GM18907 (cell line): ENCODE measurements around the gene KRT33A.
A peak's percentile ranks its signal among the peaks of the same experiment; 100 is the strongest.

Experiments used
- ATAC-seq: cut with Tn5 transposase; IDR thresholded peaks from one replicate; pipeline ENCODE4 v1.9.1; 2021; ENCODE audit warnings: mild to moderate bottlenecking, moderate library complexity; ENCODE audit not compliant: unreplicated experiment

Gene KRT33A

DNA sequence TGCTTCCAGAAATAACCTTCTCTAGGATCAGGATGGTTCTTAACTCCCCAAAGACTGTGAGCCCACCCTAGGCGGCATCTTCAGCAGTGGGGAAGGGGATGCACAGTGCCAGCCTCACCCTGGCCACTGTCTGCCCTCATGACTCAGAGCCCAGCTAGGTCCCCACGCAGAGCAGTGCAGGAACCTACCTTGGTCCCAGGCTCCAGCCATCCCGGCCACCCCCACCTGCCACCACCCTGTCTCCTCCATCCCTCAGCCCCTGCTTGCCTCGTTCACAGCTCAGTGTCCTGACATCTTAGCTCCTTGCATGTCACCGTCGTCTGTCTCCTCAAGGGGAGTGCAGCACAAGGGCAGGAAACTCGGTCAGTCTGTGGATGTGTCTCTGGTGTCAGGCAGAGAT lies 19.0 kb downstream of the KRT33A start:
- no peak for ATAC-seq

DNA sequence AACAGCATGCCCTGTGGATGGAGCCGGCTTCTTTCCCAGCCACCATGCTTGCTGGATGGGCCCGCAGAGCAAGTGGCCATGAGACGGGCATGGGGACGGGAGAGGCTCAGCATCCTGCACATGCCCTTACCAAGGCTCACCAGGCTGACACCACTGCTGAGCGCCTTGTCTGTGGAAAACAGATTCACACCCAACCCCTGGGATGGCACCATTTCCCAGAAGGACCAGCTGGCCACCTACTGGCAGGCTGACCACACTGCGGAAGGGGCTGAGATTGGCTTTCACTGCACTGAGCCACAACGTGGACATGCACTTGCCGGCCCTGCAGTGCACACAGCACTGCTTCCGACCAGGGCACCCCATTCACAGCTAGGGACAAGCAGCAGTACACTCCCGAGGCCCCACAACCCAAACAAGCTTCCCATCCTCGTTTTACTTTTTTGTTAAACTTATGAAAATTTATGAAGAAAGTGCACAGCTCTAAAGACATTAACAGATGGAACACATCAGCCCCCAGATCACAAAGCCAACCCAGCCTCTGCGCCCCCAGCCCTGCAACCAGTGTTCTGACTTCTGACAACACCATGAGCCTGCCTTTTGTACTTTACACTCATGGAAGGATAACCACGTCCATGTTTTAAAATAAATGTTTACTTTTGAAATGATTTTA lies 21.2 kb downstream of the KRT33A start:
- ATAC-seq: no peak

DNA sequence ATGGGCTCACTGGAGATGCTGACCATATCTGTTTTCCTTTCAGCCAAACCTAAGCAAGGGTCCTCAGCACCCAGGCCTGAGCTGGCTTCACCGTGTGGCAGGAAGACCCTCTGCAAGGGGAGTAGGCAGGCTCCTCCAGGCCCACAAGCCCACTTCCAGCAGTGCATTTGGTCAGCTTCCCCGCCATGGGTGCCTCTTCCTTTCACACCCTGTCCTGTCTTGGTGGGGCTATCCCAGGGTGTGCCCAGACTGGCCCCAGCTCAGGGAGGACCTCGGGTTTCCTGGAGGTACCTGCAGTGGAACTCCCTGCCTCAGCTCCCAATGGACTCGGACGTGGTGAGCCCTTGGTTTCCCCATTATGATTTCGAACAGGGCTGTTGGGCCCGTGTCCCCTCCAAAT lies 22.4 kb downstream of the KRT33A start:
- ATAC-seq: no peak

DNA sequence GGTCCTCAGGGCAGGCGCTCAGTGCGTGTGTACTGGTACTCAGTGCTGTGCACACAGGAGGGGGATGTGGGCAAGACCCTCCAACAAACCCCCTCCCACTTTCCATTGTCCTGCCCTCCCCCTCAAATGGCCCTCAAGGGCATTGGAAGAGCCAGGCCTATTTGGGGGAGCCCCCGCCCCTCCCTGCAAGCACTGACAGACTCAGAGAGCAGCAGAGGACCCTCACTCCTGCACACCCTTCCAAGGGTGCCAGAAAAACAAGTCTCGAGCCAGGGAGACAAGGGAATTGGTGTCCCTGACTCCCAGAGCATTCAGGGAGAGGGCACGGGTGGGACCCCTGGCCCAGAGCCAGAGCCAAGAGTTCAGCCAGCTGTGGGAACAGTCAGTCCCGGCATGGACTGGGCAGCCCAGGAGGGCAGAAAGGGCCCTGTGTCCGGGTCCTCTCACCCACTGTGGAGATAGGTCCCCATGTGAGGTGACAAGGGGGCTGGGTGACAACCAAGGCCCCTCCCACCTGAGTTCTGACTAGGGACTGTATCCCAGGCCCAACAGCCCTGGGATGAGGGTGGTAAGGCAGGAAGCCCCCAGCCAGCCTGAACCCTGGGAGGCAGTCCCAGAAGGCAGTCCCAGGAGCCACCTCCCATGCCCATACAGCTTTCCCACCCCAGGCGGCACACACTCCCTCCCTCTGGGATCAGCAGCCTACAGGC lies 23.1 kb downstream of the KRT33A start:
- ATAC-seq: no peak

DNA sequence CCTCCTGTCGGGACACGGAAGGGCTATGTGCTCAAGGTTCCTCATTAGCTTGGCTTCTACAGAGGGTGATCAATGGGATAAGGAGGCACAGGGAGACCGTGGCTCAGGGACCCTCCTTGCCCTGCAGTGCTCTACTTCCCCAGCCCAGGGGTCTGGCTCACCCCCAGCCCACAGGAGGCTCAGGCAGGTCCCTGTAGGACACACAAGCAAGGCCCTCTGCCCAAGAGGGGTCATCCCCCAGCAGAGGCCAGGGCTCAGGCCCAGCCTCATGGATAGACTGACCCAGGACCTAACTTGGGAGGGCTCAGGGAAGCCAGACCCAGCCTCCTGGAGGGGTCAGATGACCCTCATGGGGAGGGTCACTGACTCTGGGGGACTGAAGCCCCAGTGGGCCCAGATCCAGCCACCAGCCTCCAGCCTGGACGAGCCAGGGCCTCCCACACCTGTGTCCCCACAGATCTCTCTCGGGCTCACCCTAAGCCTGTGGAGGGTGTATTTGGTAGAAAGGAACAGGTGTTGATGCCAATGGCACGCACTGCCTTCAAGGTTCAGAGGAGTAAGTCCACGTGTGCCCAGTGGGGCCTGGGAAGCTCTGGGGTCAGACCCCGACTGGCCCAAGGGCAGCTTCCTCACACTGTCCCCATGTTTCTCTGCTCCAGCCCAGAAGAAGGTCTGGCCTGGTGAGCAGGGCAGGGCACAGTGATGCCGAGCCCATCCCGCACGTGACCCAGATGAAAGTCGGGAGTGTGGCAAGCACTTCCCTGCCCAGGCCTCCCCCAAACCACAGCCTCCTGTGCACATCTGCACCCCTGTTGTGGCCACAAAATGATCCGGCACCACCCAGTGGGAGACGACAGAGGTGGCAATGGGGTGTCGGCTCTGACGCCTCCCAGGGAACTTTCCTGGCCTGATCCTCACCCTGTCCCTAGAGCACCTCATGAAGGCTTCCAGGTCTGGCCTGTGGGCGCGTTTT lies 24.2 kb downstream of the KRT33A start:
- ATAC-seq: no peak

DNA sequence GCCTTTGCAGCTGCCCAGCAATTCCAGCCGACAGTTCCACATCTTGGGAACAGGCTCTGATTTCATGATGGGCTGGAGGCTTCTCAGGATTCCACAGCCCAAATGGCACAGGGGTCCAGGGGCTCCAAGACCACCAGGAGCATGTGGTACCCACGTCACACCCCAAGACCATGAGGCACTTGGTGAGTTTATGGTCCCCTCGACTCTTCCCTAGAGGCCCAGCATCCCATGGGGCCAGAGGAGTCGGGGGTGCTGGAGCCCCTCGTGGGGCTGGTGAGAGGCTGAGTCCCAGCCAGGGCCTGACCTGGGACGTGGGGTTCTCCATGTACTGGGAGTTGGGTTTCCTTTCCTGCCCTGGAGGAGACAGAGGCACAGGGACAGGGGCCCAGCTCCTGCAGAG lies 25.0 kb downstream of the KRT33A start:
- ATAC-seq: no peak

DNA sequence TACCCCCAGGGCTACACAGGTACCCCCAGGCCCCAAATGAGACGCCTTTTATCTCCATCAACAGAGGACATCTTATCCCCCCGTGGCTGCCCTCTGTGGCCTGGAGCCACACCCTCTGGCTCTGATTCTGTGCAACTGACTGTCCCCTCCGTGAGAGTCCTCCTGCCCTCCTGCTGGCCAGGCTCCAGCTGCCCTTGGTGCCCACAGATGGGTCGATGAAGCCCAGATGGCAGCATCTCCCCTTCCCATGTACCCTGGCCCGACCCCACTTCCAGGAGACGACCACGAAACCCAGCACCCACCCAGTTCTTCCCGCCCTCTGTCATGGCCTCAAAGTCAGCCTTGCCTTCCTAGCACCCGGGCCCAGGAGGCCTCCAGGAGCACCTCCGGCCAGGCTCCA lies 25.5 kb downstream of the KRT33A start:
- ATAC-seq: no peak

DNA sequence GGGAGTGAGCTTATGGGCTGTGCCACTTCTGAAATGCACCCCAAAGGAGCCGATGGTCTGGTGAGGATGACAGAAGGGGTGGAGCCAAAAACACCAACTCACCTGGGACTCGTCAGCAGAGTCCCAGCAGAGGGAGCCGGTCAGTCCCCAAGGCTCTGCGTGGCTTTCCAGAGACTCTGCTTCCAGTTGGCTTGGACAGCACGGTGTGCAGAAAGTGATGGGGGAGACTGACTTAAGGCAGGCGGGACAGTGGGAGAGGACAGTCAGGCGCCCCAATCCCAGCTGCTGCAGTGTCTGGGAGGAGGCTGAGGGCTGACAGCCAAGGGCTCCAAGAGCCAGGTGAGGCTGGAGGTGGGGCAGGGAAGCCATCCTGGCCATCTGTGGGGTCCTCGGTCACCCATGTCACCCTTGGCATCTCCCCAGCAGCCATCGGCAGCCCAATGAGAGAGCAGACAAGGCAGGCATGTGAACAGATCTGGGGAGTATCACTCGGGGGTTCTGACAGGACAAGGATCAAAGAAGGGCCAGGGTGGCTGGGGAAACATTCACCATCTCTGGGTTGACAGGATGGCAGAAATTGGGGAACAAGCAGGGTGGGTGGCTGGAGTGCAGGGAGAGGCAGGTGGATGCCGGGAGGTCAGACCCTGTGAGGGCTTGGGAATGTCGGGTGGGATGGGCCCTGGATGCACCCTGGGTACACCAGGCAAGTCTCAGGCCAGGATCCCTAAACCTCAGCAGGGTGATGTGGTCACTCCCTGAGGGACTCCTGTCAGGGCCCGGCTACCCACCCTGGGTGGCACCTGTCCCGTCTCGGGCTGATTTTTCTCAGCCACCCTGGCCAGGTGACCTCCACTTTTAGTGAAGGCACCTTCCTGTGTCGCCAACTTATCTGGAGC lies 26.2 kb downstream of the KRT33A start:
- no peak for ATAC-seq

DNA sequence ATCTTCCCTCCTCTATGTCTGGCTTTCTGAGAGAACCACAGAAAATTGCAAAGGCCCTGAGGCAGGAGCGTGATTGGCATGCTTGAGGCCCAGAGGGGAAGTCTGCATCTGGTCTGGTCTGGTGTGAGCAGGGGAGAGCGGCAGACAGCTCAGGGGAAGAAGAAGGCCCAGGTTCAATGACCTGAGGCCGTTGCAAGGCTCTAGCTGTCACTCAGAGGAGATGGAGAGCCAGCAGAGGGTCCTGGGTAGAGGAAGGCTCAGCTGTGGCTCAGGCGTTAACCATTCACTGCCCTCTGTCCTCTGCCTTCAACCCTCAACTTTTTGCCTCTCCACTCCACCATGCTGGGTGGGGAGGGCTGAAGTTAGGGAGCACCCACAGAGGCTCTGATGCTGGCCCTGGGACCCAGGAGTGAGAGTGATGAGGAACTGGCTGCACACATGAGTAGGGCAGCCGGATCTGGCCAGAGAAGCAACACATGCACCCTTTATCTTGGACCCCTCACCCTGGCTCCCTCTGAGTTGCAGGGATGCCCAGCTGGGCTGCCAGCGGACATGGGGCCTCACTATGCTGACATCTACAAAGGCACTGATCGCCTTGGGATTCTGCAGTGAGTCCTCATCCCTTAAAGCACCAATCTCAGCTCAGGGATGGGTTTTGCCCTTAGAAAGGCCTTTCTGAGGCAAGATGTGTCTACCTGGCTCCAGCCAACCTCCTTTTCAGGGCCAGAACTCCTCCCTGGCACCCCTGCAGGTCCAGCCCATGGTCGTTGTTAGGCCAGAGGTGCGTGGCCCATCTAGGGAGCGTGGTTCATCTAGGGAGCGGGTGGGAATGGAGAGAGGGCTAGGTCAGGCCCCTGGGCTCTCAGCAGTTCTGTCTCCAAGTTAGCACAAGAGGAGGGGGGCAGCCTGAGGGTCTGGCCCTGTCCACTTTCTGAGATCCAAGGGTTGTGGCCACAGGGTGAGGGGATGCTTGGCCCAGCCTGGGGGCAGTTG lies 27.4 kb downstream of the KRT33A start:
- no peak for ATAC-seq

DNA sequence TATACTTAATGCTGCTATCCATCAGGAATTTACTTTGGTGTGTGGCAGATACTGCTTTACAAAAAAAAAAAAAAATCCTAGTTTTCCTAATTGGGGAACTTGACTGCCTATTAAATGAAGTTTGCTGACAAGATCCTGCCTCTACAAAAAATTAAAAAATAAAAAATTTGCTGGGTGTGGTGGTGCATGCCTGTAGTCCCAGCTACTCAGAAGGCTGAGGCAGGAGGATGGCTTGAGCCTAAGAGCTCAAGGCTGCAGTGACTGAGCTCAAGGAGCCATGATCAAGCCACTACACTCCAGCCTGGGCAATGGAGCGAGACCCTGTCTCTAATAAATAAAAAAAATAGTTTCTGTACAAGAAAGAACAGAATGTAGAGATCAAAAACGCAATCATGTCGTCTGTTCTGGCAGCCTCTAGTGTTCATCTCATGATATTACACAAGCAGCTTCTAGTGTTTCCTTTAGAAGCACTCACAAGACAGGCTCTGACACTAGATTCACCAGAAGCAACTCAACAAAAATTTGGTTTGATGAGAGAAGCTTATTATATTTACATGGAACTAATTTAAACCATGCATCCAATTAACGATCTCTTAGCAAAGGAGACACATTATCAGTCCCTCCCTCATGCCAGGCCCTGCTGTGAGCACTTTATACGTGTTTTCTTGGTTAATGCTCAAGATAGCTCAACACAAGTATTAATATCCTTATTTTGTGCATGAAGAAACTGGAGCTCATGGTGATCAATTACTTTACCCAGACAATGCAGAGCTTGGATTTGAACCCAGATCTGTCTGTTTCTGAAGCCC lies 28.3 kb downstream of the KRT33A start:
- ATAC-seq: no peak

DNA sequence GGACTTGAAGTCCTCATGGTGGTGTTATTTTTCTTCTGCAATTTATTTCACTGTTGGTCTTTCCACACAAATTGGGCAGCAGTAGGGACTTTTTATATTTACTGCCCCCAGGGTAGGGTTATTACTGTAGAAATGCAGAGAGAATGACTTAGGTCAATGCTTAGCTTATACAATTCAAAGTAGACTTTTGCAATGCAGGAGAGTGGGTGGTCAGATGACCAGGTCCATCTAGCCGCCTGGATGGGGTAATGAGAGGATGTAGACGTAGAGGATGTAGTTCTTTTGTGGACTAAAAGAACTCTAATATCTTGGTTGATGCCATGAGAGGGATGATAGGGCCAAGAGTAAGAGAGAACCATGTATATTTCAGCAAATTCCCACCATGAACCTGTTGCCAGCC lies 32.4 kb downstream of the KRT33A start:
- ATAC-seq: no peak

DNA sequence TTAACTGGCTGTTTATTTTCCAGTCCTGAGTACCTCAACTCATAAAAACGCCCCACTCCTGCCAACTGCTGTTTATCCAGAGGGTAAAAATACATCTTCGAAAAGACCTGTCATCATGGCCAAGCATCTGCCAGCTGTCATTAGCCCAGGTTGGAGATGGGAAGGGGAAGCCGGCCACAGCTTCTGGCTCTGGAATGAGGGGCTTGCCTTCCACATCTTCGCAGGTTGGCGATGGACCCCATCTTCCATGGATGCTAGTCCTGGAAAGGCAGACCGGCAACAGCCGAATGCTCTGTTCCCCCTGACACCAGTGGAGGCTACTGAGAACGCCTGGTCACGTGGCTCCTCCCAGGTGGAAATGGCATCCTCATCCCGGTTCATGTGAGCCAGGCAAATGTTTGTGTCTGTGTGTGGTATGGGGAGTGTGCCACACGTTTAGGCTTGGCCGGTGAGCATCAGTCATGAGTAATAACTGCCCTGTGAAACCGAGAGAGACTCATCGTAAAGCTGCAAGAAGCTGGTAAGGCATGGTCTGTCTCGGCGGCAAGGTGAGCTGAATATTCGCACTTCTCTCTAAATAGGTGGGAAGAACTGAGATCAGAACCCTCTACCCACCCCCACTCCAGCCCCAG lies 34.7 kb downstream of the KRT33A start:
- no peak for ATAC-seq

DNA sequence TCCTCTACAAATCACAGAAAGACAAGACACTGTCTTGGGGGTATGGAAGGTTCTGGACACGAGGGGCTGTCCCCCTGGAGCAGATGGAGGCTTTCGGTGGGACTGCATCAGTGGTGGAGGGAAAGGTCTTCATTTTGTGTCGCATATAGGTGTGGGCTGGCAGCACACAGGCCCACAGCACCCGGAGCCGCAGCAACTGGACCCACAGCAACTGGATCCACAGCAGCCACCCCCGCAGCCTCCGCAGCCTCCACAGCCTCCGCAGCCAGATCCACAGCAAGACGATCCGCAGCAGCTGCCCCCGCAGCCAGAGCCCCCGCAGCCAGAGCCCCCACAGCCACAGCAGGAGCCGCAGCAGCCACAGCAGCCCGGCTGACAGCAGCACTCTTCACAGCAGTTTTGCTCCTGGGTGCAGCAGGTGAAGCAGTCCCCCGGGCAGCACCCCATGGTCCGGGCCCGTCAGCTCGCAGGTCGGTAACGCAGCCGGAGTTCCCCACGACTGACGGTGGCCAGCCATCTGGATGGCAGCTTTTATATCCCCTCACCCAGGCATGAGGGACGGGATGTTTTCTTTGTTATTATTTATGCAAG lies 35.3 kb downstream of the KRT33A start, which contains the start of gene KRTAP17-1:
KRTAP17-1 (minus strand) TSS at position 507 of the 591 bp plus-strand sequence; CDS start at position 447, 60 bp downstream.
- ATAC-seq: no peak

DNA sequence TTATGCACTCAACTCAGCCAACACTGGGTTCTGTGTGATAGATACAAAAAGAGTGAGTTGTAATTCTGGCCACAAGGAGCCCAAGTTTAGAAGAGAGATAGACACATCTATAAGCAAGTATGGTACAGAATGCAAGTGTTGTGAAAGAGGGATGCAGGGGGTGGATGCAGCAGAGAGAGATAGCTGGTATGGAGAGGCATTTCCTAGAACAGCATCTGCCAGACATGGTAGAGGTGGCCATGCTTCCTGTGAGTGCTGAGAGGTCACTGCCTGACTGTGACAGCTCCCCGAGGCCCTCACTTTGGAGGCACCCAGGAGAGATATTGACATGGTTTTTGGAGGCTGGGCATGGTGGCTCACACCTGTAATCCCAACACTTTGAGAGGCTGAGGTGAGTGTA lies 39.5 kb downstream of the KRT33A start:
- ATAC-seq: no peak

DNA sequence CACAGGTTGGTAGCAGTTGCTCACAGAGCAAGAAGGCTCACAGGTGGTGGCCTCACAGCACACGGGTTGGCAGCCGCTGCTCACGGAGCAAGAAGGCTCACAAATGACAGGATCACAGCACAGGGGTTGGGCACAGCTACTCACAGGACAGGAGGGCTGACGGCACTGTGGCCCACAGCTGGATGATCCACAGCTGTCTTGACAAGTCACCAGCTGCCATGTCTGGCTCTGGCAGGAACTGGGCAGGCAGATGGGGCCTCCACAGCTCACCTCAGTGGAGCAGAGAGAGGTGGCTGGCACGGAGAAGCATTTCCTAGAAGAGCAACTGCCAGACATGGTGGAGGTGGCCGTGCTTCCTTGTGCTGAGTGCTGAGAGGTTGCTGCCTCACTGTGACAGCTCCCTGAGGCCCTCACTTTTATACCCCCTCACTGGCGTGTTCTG lies 41.7 kb downstream of the KRT33A start, which contains the start of gene KRTAP16-1:
KRTAP16-1 (minus strand) TSS at position 392 of the 442 bp plus-strand sequence; CDS start at position 336, 56 bp downstream.
- ATAC-seq: peak; percentile 42

DNA sequence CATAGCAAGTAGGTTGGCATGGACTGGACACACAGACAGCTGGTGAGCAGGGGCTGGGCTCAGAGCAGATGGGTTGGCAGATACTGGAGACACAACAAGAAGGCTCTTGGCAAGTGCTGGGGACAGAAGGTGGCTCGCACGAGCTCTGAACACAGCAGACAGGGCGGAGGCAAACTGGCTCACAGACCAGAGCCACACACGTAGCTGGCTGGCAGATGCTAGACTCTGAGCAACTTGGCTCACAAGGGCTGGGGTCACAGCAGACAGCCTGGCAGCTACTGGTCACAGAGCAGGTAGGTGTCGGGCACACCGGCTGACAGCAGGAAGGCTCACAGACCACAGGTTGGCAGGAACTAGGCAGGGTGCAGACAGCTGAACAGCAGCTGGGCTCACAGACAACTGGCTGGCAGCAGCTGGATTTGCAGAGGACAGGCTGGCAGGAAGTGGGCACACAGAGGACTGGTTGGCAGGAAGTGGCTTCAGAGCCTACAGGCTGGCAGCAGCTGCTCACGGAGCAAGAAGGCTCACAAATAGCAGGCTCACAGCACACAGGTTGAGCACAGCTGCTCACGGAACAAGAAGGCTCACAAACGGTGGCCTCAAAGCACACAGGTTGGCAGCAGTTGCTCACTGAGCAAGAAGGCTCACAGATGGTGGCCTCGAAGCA lies 42.2 kb downstream of the KRT33A start:
- peak; percentile 75 for ATAC-seq

DNA sequence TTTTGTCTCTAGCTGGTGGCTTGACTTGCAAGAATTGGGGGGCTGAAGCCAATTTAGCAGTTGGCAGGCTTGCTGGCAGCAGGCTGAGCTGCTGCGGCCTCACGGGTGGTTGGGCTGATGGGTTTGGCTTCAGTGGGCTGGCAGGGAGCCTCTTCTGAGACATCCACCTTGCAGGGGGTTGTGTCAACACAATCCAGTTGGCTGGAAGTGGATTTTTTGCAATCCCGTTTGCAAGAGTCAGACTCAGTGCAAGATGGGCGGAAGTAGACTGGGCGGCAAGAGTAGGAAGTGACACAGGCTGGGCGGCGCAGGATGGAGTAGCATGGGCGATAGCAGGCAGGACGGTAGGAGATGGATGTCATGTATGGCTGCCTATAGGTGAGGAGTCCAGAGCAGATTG lies 43.0 kb downstream of the KRT33A start:
- no peak for ATAC-seq
